Esophagus squamous epithelium (tissue), 4 donors: Measurements from ENCODE around the gene BTNL9.

Source experiments
- CTCF ChIP-seq, 6 experiments: fragments of 450-650 bp in 4 of 6; fragments of 200-600 bp in 2 of 6; sonication (generic) in 2 of 6; IDR thresholded peaks; one replicate each; pipeline ENCODE4 v1.5.1; 2016 to 2019; ENCODE audit warnings: antibody characterized with exemption in 6 of 6, mild to moderate bottlenecking in 4 of 6, moderate library complexity in 4 of 6
- POLR2A ChIP-seq, 4 donors: fragments of 450-650 bp; IDR thresholded peaks; one replicate each; pipeline ENCODE4 v1.6.1; 2017; ENCODE audit warnings: antibody characterized with exemption in 4 of 4, mild to moderate bottlenecking in 4 of 4, moderate library complexity in 3 of 4

GRCh38 chr5:181099602-181100086 lies 59.6 kb downstream of the BTNL9 start:
- TF ChIP-seq CTCF (IDR thresholded peaks at IDR 0.05) (no peak), POLR2A (IDR thresholded peaks at IDR 0.05) (no peak)
